ENCODE data around the gene SPTBN1. TPM values are rescaled to one million over a fixed set of nuclear protein-coding genes. Genes with fewer than 3 reads are reported as not detected.

SPTBN1 gene
- total RNA-seq, 1 experiment from 2014 or later: 262 TPM

DNA sequence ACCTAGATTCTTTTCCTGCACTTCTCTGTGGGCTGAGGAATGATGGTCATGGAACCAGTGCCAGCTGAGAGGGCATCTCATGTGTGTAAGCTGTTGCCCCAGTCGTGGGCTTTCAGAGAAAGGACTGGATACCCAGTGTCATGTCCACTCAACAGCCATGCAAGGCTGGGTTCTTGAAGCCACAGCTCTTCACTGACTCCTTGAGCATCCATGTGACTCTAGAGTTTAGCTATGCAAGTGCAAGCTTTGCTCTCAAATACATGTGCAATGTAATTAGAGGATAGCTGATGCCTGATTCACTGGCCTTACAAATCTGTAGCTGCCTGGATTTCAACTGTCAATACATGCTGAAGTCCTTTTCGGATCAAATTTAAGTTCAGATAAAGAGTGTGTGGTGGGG is 220.5 kb downstream of the SPTBN1 start:
- no peaks in the 10 kb centered on the region for H4K20me1 ChIP-seq (ENCODE audit: insufficient read depth)
- H3K4me3 ChIP-seq: no peak overlapping the region
- no peaks in the 10 kb centered on the region for H3K27me3 ChIP-seq (ENCODE audit: insufficient read depth, low read depth)
- CTCF ChIA-PET: no interaction called here
- H3K27ac ChIP-seq: no peak overlapping the region
- intact Hi-C loops (cut with micrococcal nuclease; ENCODE audit: unreplicated experiment): no loop called here
- peaks cover 18% of the 10 kb centered on the region; the same call in 1 of the 2 replicates for H3F3A ChIP-seq (ENCODE audit: insufficient read depth, low read depth)
- no peak overlapping the region for H2AFZ ChIP-seq
- peaks cover 20% of the 10 kb centered on the region for H3K4me1 ChIP-seq (replicated peaks; ENCODE audit: insufficient read depth)
- no peak overlapping the region for H3K4me2 ChIP-seq
- H3K79me2 ChIP-seq (ENCODE audit: low read depth): no peaks in the 10 kb centered on the region
- POLR2A ChIA-PET (ENCODE audit: unreplicated experiment): interaction anchor here (0.6 kb wide), 1 partner anchor 843 kb away, joined by 4 read pairs; the partner anchor contains the start of gene CFAP36
- no peak for DNase-seq
- no peaks in the 10 kb centered on the region for H3K9me2 ChIP-seq (ENCODE audit: insufficient read depth)
- no peaks in the 10 kb centered on the region; the same call in 1 of the 2 replicates for H3K36me3 ChIP-seq (ENCODE audit: low read depth)
- BruUV-seq (replicated peaks): no TSS peak
- no peaks in the 10 kb centered on the region for H3K9me3 ChIP-seq (ENCODE audit: insufficient read depth, low read depth)
- TF ChIP-seq EZH2 (IDR thresholded peaks at IDR 0.05; ENCODE audit: low read depth): no peak
- TF ChIP-seq CTCF (conservative IDR thresholded peaks at IDR 0.05): no peak

GRCh38 chr2:54677476-54678265 is 221.5 kb downstream of the SPTBN1 start:
- H3K27ac ChIP-seq: no peak overlapping the region
- no peaks in the 10 kb centered on the region for H3K9me2 ChIP-seq (ENCODE audit: insufficient read depth)
- peaks cover 9% of the 10 kb centered on the region for H3K4me1 ChIP-seq (replicated peaks; ENCODE audit: insufficient read depth)
- no TSS peak for BruUV-seq (replicated peaks)
- H3K4me2 ChIP-seq: no peak overlapping the region
- no peaks in the 10 kb centered on the region for H4K20me1 ChIP-seq (ENCODE audit: insufficient read depth)
- intact Hi-C loops (cut with micrococcal nuclease; ENCODE audit: unreplicated experiment): no loop called here
- H3K4me3 ChIP-seq: no peak overlapping the region
- ChIA-PET CTCF (no interaction called here), POLR2A (ENCODE audit: unreplicated experiment) (interaction anchor here (0.7 kb wide), 1 partner anchor 513 kb away, joined by 3 read pairs; no protein-coding TSS in a partner anchor)
- no peaks in the 10 kb centered on the region for H3K9me3 ChIP-seq (ENCODE audit: insufficient read depth, low read depth)
- H3K27me3 ChIP-seq (ENCODE audit: insufficient read depth, low read depth): no peaks in the 10 kb centered on the region
- no peak overlapping the region for H2AFZ ChIP-seq
- peaks cover 8% of the 10 kb centered on the region; the same call in 1 of the 2 replicates for H3F3A ChIP-seq (ENCODE audit: insufficient read depth, low read depth)
- H3K79me2 ChIP-seq (ENCODE audit: low read depth): no peaks in the 10 kb centered on the region
- no peak for DNase-seq
- TF ChIP-seq CTCF (conservative IDR thresholded peaks at IDR 0.05) (no peak), EZH2 (IDR thresholded peaks at IDR 0.05; ENCODE audit: low read depth) (no peak)
- H3K36me3 ChIP-seq (ENCODE audit: low read depth): no peaks in the 10 kb centered on the region

- H4K20me1 ChIP-seq (ENCODE audit: insufficient read depth): no peaks in the 10 kb centered on the region
- TF ChIP-seq EZH2 (IDR thresholded peaks at IDR 0.05; ENCODE audit: low read depth) (no peak), CTCF (conservative IDR thresholded peaks at IDR 0.05) (no peak)
- no peak overlapping the region for H3K4me2 ChIP-seq
- no peaks in the 10 kb centered on the region for H3K36me3 ChIP-seq (ENCODE audit: low read depth)
- ChIA-PET POLR2A (ENCODE audit: unreplicated experiment) (no interaction called here), CTCF (no interaction called here)
- H2AFZ ChIP-seq: no peak overlapping the region
- H3K9me3 ChIP-seq (ENCODE audit: insufficient read depth, low read depth): no peaks in the 10 kb centered on the region
- BruUV-seq (replicated peaks): no TSS peak
- no peaks in the 10 kb centered on the region for H3K79me2 ChIP-seq (ENCODE audit: low read depth)
- intact Hi-C loops (cut with micrococcal nuclease; ENCODE audit: unreplicated experiment): no loop called here
- H3K9me2 ChIP-seq (ENCODE audit: insufficient read depth): no peaks in the 10 kb centered on the region
- no peak overlapping the region for H3K27ac ChIP-seq
- no peaks in the 10 kb centered on the region for H3F3A ChIP-seq (ENCODE audit: insufficient read depth, low read depth)
- H3K4me1 ChIP-seq (replicated peaks; ENCODE audit: insufficient read depth): no peaks in the 10 kb centered on the region
- no peak for DNase-seq
- no peak overlapping the region for H3K4me3 ChIP-seq
- no peaks in the 10 kb centered on the region for H3K27me3 ChIP-seq (ENCODE audit: insufficient read depth, low read depth)
Observed at GRCh38 chr2:54678719-54679118, 222.6 kb downstream of the SPTBN1 start.

Data from PC-9 (cell line).